Measurements from ENCODE around the gene CREBZF.
"Not testable (repeated sequence)": the region's sequence is repeated elsewhere in the genome, so short reads cannot be mapped to it uniquely, and the experiment has no call there.

CREBZF gene

GRCh38 chr11:85626496-85626895, 38.4 kb downstream of the CREBZF start:
- ATAC-seq, result no peak

GRCh38 chr11:85620256-85620655, 44.7 kb downstream of the CREBZF start:
- ATAC-seq, result no peak

- no peak for ATAC-seq
These were observed 45.4 kb downstream of the CREBZF start for GRCh38 chr11:85619499-85619898.

GRCh38 chr11:85611643-85612042, 53.3 kb downstream of the CREBZF start:
- not testable (repeated sequence) for ATAC-seq

Data from activated CD4-positive, CD25-positive, alpha-beta regulatory T cell treated with anti-CD3 and anti-CD28 coated beads, Interleukin-2, amount 50 U/mL, for 24 hours (primary cell).